Measurements from ENCODE around the gene BTBD2. TPM values are rescaled to one million over a fixed set of nuclear protein-coding genes. Genes with fewer than 3 reads are reported as not detected.

The BTBD2 gene
- total RNA-seq, 1 donor from 2014 or later: 56.3 TPM

- peak; percentile 79 for DNase-seq
- intact Hi-C loops (cut with DNase I): no loop called here
- ATAC-seq (ENCODE audit: poor library complexity): no peak
Observed at GRCh38 chr19:2051773-2052704, 36.5 kb upstream of the BTBD2 start.

DNA sequence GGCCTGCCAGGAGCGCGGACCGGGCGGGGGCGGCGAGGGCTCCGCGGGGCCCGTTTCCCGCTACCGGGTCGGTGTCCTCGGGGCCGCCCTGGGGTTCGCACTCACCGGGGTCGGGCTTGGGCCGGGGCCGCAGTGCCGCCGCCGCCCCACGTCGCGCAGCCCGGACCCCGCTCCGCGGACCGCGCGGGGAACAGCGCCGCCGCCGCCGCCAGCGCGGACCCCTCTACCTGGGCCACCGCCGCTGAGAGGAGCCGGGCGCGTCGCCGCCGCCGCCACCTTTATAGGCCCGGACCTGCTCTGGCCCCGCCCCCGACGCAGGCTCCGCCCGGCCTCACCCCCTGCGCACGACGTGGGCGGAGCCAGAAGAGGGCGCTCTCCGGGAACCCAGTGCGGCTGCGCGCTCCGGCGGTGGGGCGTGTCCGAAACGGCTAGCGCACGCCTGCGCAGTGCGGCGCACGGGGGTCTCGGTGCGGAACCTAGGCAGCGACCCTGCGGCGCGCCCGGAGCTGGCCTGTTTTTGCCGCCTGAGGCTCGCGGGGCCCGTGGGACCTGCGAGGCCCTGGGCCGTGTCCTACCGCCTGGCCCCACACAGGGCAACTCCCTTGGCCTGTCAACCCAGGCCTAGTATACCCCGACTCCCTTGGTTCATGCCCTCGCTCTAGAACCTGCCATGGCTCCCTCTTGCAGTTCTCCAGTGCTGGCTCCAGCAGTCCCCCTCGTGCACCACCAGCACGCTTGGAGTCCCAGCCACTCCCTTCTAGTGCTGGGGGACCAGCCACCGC is 35.7 kb upstream of the BTBD2 start, which contains the start of gene MKNK2:
MKNK2 (minus strand) TSS at position 254 of the 782 bp plus-strand sequence. CDS start 393 bp downstream, outside the sequence.
- DNase-seq (peak; percentile 96), ATAC-seq (ENCODE audit: poor library complexity) (peak; percentile 77)
- intact Hi-C loops (cut with DNase I): no loop called here

DNA sequence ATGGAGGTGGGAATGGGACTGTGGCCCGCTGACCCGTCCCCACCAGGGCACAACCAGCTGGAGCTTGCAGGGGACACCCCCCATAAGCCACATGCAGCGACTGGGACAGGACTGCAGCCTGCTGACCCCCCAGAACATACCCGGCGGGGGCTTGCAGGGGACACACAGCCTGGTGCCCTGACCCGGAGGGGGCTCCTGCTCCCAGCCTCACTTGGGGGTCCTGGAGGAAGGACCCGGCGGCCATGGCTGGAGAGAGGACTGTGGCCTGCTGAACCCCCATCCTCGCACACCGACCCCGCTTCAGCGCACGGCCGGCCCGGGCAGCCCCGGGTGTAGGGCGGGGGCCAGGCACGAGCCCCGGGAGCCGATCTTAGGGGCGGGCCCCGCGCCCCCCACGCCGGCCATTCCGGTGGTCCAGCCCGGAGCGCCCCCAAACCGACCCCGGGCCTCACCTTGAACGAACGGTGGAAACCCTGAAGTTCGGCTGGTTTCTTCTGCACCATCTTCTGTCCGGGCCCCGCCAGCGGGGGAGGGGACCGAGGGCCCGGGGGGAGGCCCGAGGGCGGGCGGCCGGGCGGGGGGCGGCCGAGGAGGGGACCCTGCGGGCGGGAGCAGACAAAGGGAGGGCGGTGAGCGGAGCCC is 35.0 kb upstream of the BTBD2 start:
- DNase-seq: peak; percentile 57
- ATAC-seq (ENCODE audit: poor library complexity): peak; percentile 0
- intact Hi-C loops (cut with DNase I): no loop called here

GRCh38 chr19:2049741-2050348 is 34.3 kb upstream of the BTBD2 start:
- ATAC-seq (ENCODE audit: poor library complexity) (peak; percentile 68), DNase-seq (peak; percentile 89)
- intact Hi-C loops (cut with DNase I): no loop called here

GRCh38 chr19:2048959-2049740 is 33.6 kb upstream of the BTBD2 start:
- peak; percentile 5 for ATAC-seq (ENCODE audit: poor library complexity)

DNA sequence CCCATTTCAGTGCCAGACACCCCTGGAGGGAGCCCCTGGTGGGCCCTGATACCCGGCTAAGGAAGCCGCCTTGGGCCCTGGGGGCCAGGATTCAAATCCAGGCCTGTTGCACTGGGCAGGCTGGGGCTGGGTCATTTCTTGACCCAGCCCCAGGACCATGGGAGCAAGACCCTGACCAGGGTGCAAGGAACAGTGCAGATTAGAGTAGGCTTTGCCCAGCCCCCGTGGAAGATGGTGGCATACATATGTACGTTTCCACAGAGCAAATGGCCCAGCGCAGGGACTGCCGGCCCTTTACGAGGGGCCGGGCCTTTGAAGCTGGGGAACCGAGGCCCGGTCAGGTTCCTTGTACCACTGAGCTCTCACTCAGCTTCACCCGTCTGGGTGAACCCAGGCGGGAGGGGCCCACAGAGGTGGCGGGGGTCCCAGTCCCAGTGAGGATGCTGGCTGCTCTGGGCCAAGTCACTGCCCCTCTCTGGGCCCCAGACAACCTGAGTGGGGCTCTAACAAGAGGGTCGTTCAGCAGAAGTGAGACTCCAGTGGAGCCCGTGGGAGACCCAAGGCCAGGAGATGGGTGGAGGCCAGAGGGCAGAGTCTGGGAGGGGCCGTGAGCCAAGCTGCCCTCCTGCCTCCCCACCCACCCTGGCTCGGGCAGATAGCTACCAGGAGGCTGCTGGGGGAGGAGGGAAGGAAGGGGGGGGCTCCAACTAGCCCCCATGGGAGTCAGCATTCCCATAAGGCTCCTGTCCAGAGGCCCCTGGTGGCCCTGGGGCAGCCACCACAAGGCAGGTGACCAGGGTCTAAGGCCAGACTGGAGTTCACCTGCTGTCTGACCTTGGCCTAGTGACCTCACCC is 32.8 kb upstream of the BTBD2 start:
- intact Hi-C loops (cut with DNase I): no loop called here
- ATAC-seq (ENCODE audit: poor library complexity): no peak
- DNase-seq: peak; percentile 33

More at GRCh38 chr19:2048959-2049740, 33.6 kb upstream of the BTBD2 start:
- DNase-seq: peak; percentile 61
- intact Hi-C loops (cut with DNase I): no loop called here

DNA sequence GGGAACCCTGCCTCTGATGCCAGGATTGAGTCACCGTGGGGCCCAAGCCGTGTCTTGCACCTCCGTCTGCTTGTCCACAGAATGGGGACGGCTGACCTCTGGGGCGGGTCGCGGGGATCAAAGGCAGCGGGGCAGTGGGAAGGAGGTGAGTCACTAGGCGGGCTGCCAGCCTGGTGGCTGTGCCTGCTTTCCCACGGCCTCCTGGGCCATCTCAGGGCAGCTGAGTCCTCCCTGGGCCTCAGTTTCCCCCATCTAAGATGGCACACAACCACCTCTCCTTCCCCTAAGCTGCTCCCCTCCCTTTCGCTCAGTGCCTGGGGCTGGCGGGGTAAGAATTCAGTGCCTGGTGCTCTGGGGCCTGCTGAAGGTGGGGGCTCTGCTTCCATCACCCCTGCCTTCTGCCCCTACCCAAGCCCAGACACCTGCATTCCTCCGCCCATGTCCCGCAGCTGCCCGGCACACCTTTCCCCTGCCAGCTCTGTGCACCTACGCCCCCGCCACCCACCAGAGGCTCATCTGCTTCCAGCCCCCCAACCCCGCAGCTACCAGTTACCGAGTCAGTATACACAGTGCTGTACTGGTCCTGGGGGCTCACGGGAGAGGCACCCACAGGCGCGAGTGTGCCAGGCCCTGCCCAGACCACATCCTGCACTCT is 32.1 kb upstream of the BTBD2 start:
- ATAC-seq (ENCODE audit: poor library complexity): no peak
- intact Hi-C loops (cut with DNase I): no loop called here
- DNase-seq: peak; percentile 77

GRCh38 chr19:2047076-2047448 is 31.5 kb upstream of the BTBD2 start:
- intact Hi-C loops (cut with DNase I): no loop called here
- DNase-seq: no peak
- ATAC-seq (ENCODE audit: poor library complexity): no peak

GRCh38 chr19:2046046-2046907 is 30.8 kb upstream of the BTBD2 start:
- DNase-seq: no peak
- intact Hi-C loops (cut with DNase I): no loop called here

GRCh38 chr19:2045501-2046045 is 30.1 kb upstream of the BTBD2 start:
- intact Hi-C loops (cut with DNase I): no loop called here
- ATAC-seq (ENCODE audit: poor library complexity): no peak
- peak; percentile 64 for DNase-seq

More at GRCh38 chr19:2046046-2046907, 30.8 kb upstream of the BTBD2 start:
- ATAC-seq (ENCODE audit: poor library complexity): no peak

GRCh38 chr19:2044709-2045500 is 29.4 kb upstream of the BTBD2 start:
- ATAC-seq (ENCODE audit: poor library complexity): no peak
- intact Hi-C loops (cut with DNase I): no loop called here
- no peak for DNase-seq

GRCh38 chr19:2043961-2044708 is 28.6 kb upstream of the BTBD2 start:
- ATAC-seq (ENCODE audit: poor library complexity) (no peak), DNase-seq (peak; percentile 47)
- intact Hi-C loops (cut with DNase I): no loop called here

- peak; percentile 42 for DNase-seq
- intact Hi-C loops (cut with DNase I): no loop called here
- ATAC-seq (ENCODE audit: poor library complexity): no peak
Observed at GRCh38 chr19:2043251-2043641, 27.7 kb upstream of the BTBD2 start.
